ENCODE measurements around the gene MROH8.

DNA sequence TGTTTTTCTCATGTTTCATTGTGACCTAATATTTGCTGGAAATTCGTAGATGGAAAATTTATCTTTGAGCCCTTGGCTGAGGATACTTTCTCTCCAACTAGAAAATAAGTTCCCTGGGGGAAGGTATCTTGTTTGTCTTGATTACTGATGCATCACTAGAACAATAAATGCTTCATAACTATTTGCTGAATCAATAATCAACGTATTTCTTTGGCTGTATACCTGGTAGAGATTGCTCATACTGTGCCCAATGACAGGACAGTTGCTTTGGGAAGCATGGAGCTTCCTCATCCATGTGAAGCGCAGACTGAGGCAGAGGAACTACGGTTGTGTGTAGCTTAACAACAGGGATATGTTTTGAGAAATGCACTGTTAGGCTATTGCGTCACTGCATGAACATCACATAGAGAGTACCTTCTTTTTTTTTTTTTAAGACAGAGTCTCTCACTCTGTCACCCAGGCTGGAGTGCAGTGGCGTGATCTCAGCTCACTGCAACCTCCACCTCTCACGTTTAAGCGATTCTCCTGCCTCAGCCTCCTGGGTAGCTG is 34.4 kb downstream of the MROH8 start:
- TF ChIP-seq POLR2A (IDR thresholded peaks at IDR 0.05; ENCODE audit: low read depth, low read length): no peak
- TF ChIP-seq TAF1 (IDR thresholded peaks at IDR 0.05; ENCODE audit: low read depth, low read length): no peak
- TF ChIP-seq POLR2AphosphoS5 (IDR thresholded peaks at IDR 0.05; ENCODE audit: low read depth, low read length): no peak
- TF ChIP-seq SPI1 (IDR thresholded peaks at IDR 0.05; ENCODE audit: low read depth, low read length): no peak
- TF ChIP-seq POU2F2 (IDR thresholded peaks at IDR 0.05; ENCODE audit: low read depth, low read length): no peak

Data from GM12891 (cell line).